Mesothelial cell of epicardium (in vitro differentiated cells): ENCODE measurements around the gene TEPSIN. TPM values are rescaled to one million over a fixed set of nuclear protein-coding genes. Genes with fewer than 3 reads are reported as not detected.

Experiments
- DNase-seq, 2 experiments: peaks; one replicate each; pipeline ENCODE4 v3.0.0; 2021; ENCODE audit warnings: low spot score in 2 of 2; ENCODE audit not compliant: unreplicated experiment in 2 of 2
- H3K27ac Mint-ChIP-seq: 2 replicates; pipeline ENCODE4 v1.8.0; 2021; ENCODE audit warnings: mixed read lengths
- H3K27me3 Mint-ChIP-seq: 2 replicates; pipeline ENCODE4 v1.8.0; 2021; ENCODE audit warnings: low read depth, mixed read lengths
- H3K36me3 Mint-ChIP-seq: 2 replicates; pipeline ENCODE4 v1.8.0; 2021; ENCODE audit warnings: mixed read lengths
- H3K4me1 Mint-ChIP-seq: 2 replicates; pipeline ENCODE4 v1.8.0; 2021; ENCODE audit warnings: mixed read lengths
- H3K4me3 Mint-ChIP-seq: 2 replicates; pipeline ENCODE4 v1.8.0; 2021; ENCODE audit warnings: mild to moderate bottlenecking, moderate library complexity, mixed read lengths
- H3K9me3 Mint-ChIP-seq: 2 replicates; pipeline ENCODE4 v1.8.0; 2021; ENCODE audit warnings: mixed read lengths
- CTCF ChIP-seq: fragments of 200-600 bp; sonication (generic); IDR thresholded peaks from one replicate; pipeline ENCODE4 v1.5.0; 2021; ENCODE audit warnings: antibody characterized with exemption; ENCODE audit not compliant: unreplicated experiment
- total RNA-seq: library from RNA; stranded (reverse); gene quantifications from 3 replicates; pipeline ENCODE4 v1.2.1, GENCODE V29; 2021

The TEPSIN gene
- total RNA-seq, 1 donor from 2014 or later = 44.6 TPM

- Mint-ChIP-seq H3K27ac (no peak overlapping the region), H3K9me3 (no peaks in the 10 kb centered on the region), H3K36me3 (no peaks in the 10 kb centered on the region), H3K27me3 (no peaks in the 10 kb centered on the region), H3K4me3 (no peak overlapping the region), H3K4me1 (no peaks in the 10 kb centered on the region)
- no peak for DNase-seq
- TF ChIP-seq CTCF = no peak
Observed at GRCh38 chr17:81194225-81194760, 44.6 kb downstream of the TEPSIN start.

- no peak for DNase-seq
- Mint-ChIP-seq H3K4me3 (no peak overlapping the region), H3K27ac (no peak overlapping the region), H3K27me3 (no peaks in the 10 kb centered on the region), H3K36me3 (no peaks in the 10 kb centered on the region), H3K9me3 (no peaks in the 10 kb centered on the region), H3K4me1 (no peaks in the 10 kb centered on the region)
- TF ChIP-seq CTCF = no peak
Observed at GRCh38 chr17:81193470-81194224, 45.2 kb downstream of the TEPSIN start.

- Mint-ChIP-seq H3K4me3 (no peak overlapping the region), H3K9me3 (no peaks in the 10 kb centered on the region), H3K27ac (no peak overlapping the region), H3K36me3 (no peaks in the 10 kb centered on the region), H3K27me3 (no peaks in the 10 kb centered on the region), H3K4me1 (no peaks in the 10 kb centered on the region)
- TF ChIP-seq CTCF = no peak
- DNase-seq = no peak
Observed at GRCh38 chr17:81193051-81193410, 45.8 kb downstream of the TEPSIN start.

- H3K4me1 Mint-ChIP-seq = no peaks in the 10 kb centered on the region
- peak in 1 of 2 experiments; percentile 17 for DNase-seq
- no peak overlapping the region for H3K4me3 Mint-ChIP-seq
- no peaks in the 10 kb centered on the region for H3K9me3 Mint-ChIP-seq
- no peak overlapping the region for H3K27ac Mint-ChIP-seq
- H3K27me3 Mint-ChIP-seq = no peaks in the 10 kb centered on the region
- H3K36me3 Mint-ChIP-seq = no peaks in the 10 kb centered on the region
- TF ChIP-seq CTCF = no peak
Observed at GRCh38 chr17:81192386-81193050, 46.3 kb downstream of the TEPSIN start.

GRCh38 chr17:81191646-81192045, 47.2 kb downstream of the TEPSIN start:
- Mint-ChIP-seq H3K4me3 (no peak overlapping the region), H3K4me1 (no peaks in the 10 kb centered on the region), H3K9me3 (no peaks in the 10 kb centered on the region), H3K27me3 (no peaks in the 10 kb centered on the region), H3K36me3 (no peaks in the 10 kb centered on the region), H3K27ac (no peak overlapping the region)
- TF ChIP-seq CTCF = no peak
- no peak for DNase-seq
